Fibroblast of peridontal ligament (primary cell): ENCODE measurements around the gene ZC3H10.
A peak's percentile ranks its signal among the peaks of the same experiment; 100 is the strongest.
"Not testable (repeated sequence)": the region's sequence is repeated elsewhere in the genome, so short reads cannot be mapped to it uniquely, and the experiment has no call there.

ENCODE experiments used
- DNase-seq: peaks from one replicate; pipeline ENCODE4 v3.0.0-alpha.2; 2010; ENCODE audit errors: extremely low read depth

Gene ZC3H10

GRCh38 chr12:56102683-56103065, 15.4 kb upstream of the ZC3H10 start:
- no peak for DNase-seq

GRCh38 chr12:56103066-56103711, 14.9 kb upstream of the ZC3H10 start:
- DNase-seq = no peak

GRCh38 chr12:56103823-56104108, 14.3 kb upstream of the ZC3H10 start:
- no peak for DNase-seq

- peak; percentile 97 for DNase-seq
These were observed 13.8 kb upstream of the ZC3H10 start, which contains the start of gene PA2G4 for GRCh38 chr12:56104109-56104814. Gene PA2G4 (plus strand): TSS chr12:56104559. CDS start chr12:56104738, 179 bp downstream.

- DNase-seq = peak; percentile 10
These were observed 13.1 kb upstream of the ZC3H10 start for GRCh38 chr12:56104815-56105608.

- no peak for DNase-seq
These were observed 12.5 kb upstream of the ZC3H10 start for GRCh38 chr12:56105609-56105902.

- DNase-seq = no peak
These were observed 10.8 kb upstream of the ZC3H10 start for GRCh38 chr12:56107242-56107641.

- no peak for DNase-seq
These were observed 7.5 kb upstream of the ZC3H10 start for GRCh38 chr12:56110571-56110970.

- DNase-seq = no peak
These were observed 4.0 kb upstream of the ZC3H10 start for GRCh38 chr12:56114084-56114483.

- DNase-seq = peak; percentile 29
These were observed 2.7 kb upstream of the ZC3H10 start for GRCh38 chr12:56115329-56115728.

- peak; percentile 95 for DNase-seq
These were observed 1.6 kb upstream of the ZC3H10 start, which contains the start of gene RPL41 for GRCh38 chr12:56116267-56117081. Gene RPL41 (plus strand): TSS chr12:56116633.

- DNase-seq = not testable (repeated sequence)
These were observed 872 bp upstream of the ZC3H10 start for GRCh38 chr12:56117082-56117706.

- DNase-seq = no peak
These were observed 757 bp downstream of the ZC3H10 start for GRCh38 chr12:56118688-56119357.

- peak; percentile 94 for DNase-seq
These were observed 1.3 kb downstream of the ZC3H10 start for GRCh38 chr12:56119361-56119796.

- no peak for DNase-seq
These were observed 2.2 kb downstream of the ZC3H10 start for GRCh38 chr12:56120158-56120846.

- no peak for DNase-seq
These were observed 3.3 kb downstream of the ZC3H10 start for GRCh38 chr12:56121204-56121870.

- no peak for DNase-seq
These were observed 4.6 kb downstream of the ZC3H10 start for GRCh38 chr12:56122637-56123036.

GRCh38 chr12:56124133-56124532, 6.1 kb downstream of the ZC3H10 start:
- no peak for DNase-seq

- no peak for DNase-seq
These were observed 8.7 kb downstream of the ZC3H10 start for GRCh38 chr12:56126732-56127239.

- DNase-seq = no peak
These were observed 9.4 kb downstream of the ZC3H10 start for GRCh38 chr12:56127485-56127887.
